SK-N-SH (cell line): ENCODE results near the gene FALEC.

ENCODE experiments used
- EP300 ChIP-seq, 2 experiments: IDR thresholded peaks; 2 replicates each; pipeline versions ENCODE4 v1.4.0 to v1.6.1; 2012; ENCODE audit warnings: borderline replicate concordance in 1 of 2, low read depth in 1 of 2, low read length in 1 of 2
- FOXM1 ChIP-seq: IDR thresholded peaks from 2 replicates; pipeline ENCODE4 v1.4.0; 2012; ENCODE audit warnings: low read depth, mild to moderate bottlenecking
- GABPA ChIP-seq: IDR thresholded peaks from 2 replicates; pipeline ENCODE4 v1.4.0; 2012; ENCODE audit warnings: low read depth, mild to moderate bottlenecking
- MXI1 ChIP-seq: IDR thresholded peaks from 2 replicates; pipeline ENCODE4 v1.6.1; 2012; ENCODE audit warnings: mild to moderate bottlenecking, low read depth, low read length, improper control_type of control experiment
- POLR2AphosphoS5 ChIP-seq: IDR thresholded peaks from 2 replicates; pipeline ENCODE4 v1.6.1; 2012; ENCODE audit warnings: low read depth, low read length
- RCOR1 ChIP-seq: fragments of 150-350 bp; IDR thresholded peaks from 2 replicates; pipeline ENCODE4 v1.6.1; 2017; ENCODE audit warnings: antibody characterized with exemption, low read length
- TAF1 ChIP-seq: IDR thresholded peaks from 2 replicates; pipeline ENCODE4 v1.6.1; 2012; ENCODE audit warnings: low read depth, mild to moderate bottlenecking, low read length, moderate library complexity, borderline replicate concordance
- TF ChIP-seq, protein P1 (sequence below): fragments of 200-600 bp; sonication (generic); IDR thresholded peaks from 2 replicates; pipeline ENCODE4 v1.6.1; 2017; ENCODE audit warnings: antibody characterized with exemption, mild to moderate bottlenecking, moderate library complexity
- TF ChIP-seq, protein P2 (sequence below): IDR thresholded peaks from 2 replicates; pipeline ENCODE4; 2012

DNA sequence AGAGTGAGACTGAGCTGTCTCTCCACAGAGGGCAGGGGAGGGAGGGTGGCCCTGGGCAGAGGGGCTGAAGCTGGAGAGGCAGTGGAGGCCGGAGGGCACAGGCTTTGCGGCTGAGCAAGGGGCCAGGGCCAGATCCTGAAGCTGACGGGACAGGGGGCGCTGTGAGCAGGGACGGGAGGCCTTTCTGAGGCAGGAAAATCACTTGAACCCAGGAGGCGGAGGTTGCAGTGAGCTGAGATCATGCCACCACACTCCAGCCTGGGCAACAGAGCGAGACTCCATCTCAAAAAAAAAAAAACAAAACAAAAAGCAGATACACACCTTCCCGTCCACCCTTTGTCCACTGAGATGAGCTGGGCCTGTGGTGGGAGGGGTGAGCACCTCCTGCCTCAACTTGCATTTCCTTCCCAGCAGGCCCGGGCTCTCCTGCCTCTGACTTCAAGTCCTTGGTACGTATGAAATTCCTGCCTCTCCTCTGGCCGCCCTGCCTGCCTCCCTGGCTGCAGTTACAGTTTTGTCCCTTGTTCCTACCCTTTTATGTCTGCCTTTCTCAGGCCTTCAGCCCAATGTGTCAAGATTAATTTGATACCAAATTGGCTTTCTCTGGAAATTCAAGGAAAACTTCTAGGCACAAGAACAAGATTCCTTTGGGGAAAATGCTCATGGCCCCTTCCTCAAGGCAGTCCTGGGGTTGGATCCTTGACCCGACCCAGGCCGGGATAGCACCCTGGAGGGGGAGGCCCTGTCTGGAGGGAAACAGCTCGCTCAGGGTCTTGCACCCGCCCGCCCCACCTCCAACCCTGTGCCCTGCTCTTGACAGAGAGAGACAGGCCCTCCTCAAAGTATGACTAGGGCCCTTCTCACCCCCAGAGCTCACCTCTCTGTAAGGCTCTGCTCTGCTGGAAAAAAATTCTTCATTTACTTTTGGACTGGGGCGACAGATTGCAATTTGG is 22.5 kb downstream of the FALEC start:
- TF ChIP-seq, protein P1, sequence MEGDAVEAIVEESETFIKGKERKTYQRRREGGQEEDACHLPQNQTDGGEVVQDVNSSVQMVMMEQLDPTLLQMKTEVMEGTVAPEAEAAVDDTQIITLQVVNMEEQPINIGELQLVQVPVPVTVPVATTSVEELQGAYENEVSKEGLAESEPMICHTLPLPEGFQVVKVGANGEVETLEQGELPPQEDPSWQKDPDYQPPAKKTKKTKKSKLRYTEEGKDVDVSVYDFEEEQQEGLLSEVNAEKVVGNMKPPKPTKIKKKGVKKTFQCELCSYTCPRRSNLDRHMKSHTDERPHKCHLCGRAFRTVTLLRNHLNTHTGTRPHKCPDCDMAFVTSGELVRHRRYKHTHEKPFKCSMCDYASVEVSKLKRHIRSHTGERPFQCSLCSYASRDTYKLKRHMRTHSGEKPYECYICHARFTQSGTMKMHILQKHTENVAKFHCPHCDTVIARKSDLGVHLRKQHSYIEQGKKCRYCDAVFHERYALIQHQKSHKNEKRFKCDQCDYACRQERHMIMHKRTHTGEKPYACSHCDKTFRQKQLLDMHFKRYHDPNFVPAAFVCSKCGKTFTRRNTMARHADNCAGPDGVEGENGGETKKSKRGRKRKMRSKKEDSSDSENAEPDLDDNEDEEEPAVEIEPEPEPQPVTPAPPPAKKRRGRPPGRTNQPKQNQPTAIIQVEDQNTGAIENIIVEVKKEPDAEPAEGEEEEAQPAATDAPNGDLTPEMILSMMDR, result no peak
- TF ChIP-seq EP300 (IDR thresholded peaks at IDR 0.05; ENCODE audit: borderline replicate concordance in 1 of 2, low read depth in 1 of 2, low read length in 1 of 2) (no peak), POLR2AphosphoS5 (no peak), FOXM1 (no peak), TAF1 (no peak), MXI1 (no peak), GABPA (no peak), RCOR1 (no peak)
- TF ChIP-seq, protein P2, sequence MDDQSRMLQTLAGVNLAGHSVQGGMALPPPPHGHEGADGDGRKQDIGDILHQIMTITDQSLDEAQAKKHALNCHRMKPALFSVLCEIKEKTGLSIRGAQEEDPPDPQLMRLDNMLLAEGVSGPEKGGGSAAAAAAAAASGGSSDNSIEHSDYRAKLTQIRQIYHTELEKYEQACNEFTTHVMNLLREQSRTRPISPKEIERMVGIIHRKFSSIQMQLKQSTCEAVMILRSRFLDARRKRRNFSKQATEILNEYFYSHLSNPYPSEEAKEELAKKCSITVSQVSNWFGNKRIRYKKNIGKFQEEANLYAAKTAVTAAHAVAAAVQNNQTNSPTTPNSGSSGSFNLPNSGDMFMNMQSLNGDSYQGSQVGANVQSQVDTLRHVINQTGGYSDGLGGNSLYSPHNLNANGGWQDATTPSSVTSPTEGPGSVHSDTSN, result no peak
